Upper lobe of left lung (tissue), 4 donors: ENCODE data around the gene PIP5K1C.

Source experiments
- EP300 ChIP-seq, 4 donors: sonication (generic); formaldehyde crosslinking; IDR thresholded peaks; one replicate each; pipeline ENCODE4 v1.5.1; 2017; ENCODE audit warnings: antibody characterized with exemption in 4 of 4, control low read depth in 2 of 4
- POLR2A ChIP-seq, 4 donors: fragments of 450-650 bp; IDR thresholded peaks; one replicate each; pipeline ENCODE4 v1.5.1; 2016 to 2017; ENCODE audit warnings: antibody characterized with exemption in 4 of 4, mild to moderate bottlenecking in 2 of 4
- TF ChIP-seq, protein P1 (sequence below), 6 experiments: fragments of 450-650 bp in 4 of 6; fragments of 200-600 bp in 2 of 6; sonication (generic) in 2 of 6; IDR thresholded peaks; one replicate each; pipeline ENCODE4 v1.5.1; 2016 to 2019; ENCODE audit warnings: antibody characterized with exemption in 6 of 6

DNA sequence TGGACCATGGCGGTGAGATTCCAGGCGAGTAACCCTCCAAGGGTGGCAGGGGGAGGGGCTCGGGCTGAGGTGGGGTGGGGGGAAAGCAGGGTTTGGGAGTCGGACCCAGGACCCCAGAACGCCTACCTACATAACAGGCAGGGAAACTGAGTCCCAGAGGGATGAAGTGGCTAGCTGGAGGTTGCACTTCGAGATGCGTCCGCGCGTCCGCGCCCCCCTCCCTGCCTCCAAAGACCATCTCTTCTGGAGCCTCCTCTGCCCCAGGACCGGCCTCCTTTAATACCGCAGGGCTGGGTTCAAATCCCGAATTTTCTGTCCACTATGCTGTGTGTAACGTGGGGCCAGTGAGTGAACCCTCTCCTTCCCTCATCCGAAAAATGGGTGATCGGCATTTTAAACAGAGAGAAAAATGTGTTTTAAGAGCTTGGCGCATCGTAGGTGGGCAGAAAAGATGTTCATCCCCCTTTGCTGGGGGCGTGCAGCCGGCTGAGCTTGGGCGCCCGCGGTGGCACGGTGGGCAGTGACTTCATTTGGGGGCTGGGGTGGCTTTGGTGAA lies 21.7 kb upstream of the PIP5K1C start:
- TF ChIP-seq POLR2A (IDR thresholded peaks at IDR 0.05) (no peak), EP300 (IDR thresholded peaks at IDR 0.05) (no peak)
- TF ChIP-seq, protein P1, sequence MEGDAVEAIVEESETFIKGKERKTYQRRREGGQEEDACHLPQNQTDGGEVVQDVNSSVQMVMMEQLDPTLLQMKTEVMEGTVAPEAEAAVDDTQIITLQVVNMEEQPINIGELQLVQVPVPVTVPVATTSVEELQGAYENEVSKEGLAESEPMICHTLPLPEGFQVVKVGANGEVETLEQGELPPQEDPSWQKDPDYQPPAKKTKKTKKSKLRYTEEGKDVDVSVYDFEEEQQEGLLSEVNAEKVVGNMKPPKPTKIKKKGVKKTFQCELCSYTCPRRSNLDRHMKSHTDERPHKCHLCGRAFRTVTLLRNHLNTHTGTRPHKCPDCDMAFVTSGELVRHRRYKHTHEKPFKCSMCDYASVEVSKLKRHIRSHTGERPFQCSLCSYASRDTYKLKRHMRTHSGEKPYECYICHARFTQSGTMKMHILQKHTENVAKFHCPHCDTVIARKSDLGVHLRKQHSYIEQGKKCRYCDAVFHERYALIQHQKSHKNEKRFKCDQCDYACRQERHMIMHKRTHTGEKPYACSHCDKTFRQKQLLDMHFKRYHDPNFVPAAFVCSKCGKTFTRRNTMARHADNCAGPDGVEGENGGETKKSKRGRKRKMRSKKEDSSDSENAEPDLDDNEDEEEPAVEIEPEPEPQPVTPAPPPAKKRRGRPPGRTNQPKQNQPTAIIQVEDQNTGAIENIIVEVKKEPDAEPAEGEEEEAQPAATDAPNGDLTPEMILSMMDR (IDR thresholded peaks at IDR 0.05): no peak
